ENCODE data around the gene FGFR3.
"Not testable (repeated sequence)": the region's sequence is repeated elsewhere in the genome, so short reads cannot be mapped to it uniquely, and the experiment has no call there.

FGFR3 gene

DNA sequence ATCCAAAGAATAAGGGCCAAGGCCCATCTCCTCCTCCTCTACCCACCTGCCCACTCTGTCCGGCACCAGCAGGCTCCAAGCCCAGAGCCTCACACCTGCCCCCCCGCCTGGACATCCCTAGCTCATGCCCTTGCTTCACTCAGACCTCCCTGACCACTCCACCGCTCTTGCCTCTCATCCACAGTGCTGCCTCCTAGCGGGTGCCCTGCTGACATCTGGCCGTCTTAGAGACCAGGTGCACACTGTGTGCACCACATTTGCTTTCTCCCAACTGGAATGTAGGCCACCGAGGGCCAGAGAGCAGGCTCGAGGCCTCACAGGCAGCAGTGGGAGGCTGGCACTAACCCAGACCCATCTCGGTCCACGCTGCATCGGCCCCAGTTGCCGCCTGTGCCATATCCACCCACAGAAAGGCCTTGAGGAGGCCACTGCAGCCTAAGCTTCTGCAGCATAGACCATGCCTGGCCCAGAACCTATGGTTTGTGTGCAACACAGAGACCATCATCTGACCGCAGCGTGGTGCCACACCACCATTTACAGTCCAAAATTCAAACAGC is 49.3 kb downstream of the FGFR3 start:
- no peak for DNase-seq (ENCODE audit: low read depth in 3 of 3)

- DNase-seq (ENCODE audit: low read depth in 3 of 3): no peak
Observed at GRCh38 chr4:1842993-1843448, 49.9 kb downstream of the FGFR3 start.

DNA sequence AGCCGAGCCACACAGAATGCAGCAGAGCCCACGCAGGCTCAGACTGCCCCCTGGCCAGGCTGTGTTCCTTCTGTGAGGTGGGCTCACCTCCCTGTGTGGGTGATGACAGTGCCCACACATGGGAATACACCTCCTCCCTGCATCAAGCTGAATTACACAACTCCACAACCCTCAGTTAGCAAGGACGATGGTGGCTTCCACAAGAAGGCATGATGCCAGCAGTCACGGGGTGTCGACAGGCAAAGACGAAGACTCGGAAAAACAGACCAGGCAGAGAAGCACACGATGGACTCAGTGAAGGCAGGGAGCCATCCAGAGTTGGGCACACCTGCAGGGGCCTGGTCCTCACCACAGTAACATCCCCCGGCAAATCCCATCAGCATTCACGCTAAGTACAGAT is 50.8 kb downstream of the FGFR3 start:
- DNase-seq (ENCODE audit: low read depth in 3 of 3): no peak

GRCh38 chr4:1844618-1845017 is 51.5 kb downstream of the FGFR3 start:
- not testable (repeated sequence) for DNase-seq (ENCODE audit: low read depth in 3 of 3)

DNA sequence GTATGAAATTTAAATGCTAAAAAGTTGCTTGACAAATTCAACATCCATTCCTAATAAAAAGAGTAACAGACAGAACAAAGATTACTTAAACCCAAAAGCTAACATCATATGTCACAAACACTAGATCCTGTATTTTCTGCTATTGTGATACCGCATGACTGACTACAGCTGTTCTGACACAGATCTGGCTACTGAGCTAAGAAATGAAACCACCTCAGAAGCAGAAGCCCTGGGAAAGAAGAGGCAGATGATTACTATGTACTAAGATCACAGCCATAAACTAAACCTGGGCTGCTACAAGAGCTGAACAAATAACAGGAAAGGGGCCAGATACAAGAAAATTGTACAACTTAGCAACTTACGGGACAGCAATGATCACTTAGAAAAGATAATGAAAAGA is 53.5 kb downstream of the FGFR3 start:
- no peak for DNase-seq (ENCODE audit: low read depth in 3 of 3)

GRCh38 chr4:1850276-1850675 is 57.2 kb downstream of the FGFR3 start:
- no peak for DNase-seq (ENCODE audit: low read depth in 3 of 3)

- DNase-seq (ENCODE audit: low read depth in 3 of 3): no peak
Observed at GRCh38 chr4:1851160-1851559, 58.1 kb downstream of the FGFR3 start.

- DNase-seq (ENCODE audit: low read depth in 3 of 3): no peak
Observed at GRCh38 chr4:1851575-1852410, 58.7 kb downstream of the FGFR3 start.

- DNase-seq (ENCODE audit: low read depth in 3 of 3): no peak
Observed at GRCh38 chr4:1852904-1853623, 60.0 kb downstream of the FGFR3 start.

GRCh38 chr4:1854752-1855151 is 61.7 kb downstream of the FGFR3 start:
- DNase-seq (ENCODE audit: low read depth in 3 of 3): no peak

DNA sequence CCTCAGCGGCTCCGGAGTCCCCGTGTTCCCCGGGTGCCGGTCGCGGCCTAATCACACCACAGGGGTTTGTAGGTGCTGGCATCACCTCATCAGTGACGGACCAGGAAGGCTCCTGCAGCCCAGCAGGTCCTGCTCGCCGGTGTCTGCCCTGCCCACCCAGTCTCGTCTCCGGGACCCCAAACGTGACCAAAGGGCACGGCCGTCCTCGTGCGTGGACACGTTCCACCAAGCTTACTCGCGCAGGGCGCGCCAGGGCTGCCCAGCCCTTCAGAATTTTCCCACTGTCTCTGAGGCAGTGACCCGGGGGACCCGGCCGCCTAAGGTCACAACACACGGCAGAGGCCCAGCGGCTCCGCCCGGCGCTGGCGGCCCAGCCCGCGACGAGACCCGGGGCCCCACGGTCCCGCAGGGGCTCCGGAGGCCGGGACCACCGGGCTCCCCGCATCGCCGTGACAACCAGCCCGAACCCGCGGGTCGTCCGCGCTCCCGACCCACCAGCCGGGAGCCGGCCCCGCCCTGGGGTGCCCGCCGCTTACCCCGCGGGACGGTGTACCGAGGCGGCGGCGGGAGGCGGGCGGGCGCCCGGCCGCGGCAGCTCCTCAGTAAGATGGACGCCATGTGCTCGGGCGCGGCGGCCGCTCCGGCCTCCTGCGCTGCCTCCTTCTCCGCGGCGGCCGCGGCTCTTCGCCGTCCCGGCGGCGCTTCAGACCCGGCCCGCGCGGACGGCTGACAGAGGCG is 62.4 kb downstream of the FGFR3 start:
- no peak for DNase-seq (ENCODE audit: low read depth in 3 of 3)

DNA sequence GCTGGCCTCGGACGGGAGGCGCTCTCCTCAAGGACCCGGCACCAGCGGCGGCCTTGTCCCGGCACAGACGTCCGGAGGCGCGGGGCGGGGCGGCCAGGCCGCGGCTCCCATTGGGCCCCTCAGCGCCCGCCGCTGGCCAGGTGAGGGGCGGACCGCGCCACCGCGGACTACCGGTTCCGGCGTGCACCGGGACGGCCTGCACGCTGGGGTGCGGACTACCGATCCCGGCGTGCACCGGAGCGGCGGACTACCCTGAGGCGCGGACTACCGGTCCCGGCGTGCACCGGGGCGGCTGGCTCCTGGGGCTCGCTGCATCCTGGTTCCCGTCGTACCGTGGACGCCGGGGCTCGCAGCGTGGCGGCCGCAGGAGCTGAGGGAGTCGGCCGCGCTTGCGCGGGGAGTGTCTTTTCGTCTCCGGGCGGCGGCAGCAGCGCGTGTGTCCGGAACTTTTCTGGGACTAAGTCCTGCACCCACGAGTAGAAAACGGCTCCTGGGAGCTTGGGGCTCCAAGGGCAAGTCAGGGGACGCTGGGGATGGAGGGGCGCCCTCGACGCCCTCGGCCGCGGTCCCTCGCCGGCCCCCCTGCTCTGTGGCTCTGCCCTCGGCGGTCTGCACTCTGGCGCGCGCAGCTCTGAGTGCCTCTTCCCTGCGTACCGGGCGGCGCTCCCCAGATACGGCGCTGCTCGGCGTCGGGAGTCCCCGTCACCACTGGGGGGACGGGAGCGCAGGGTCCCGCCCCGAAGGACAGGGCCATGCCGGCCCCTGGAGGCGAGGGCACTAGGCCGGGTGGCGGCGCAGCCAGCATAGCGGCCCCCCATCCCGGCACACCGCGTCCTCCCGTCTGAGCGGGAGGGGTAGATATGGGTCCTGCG is 63.2 kb downstream of the FGFR3 start, which contains the start of gene LETM1:
Gene LETM1, minus strand, starts transcription at position 86 of the 872 bp plus-strand sequence. CDS start 206 bp downstream, outside the sequence.
- DNase-seq (ENCODE audit: low read depth in 3 of 3): peak; percentile 85 to 88 (median 87)

DNA sequence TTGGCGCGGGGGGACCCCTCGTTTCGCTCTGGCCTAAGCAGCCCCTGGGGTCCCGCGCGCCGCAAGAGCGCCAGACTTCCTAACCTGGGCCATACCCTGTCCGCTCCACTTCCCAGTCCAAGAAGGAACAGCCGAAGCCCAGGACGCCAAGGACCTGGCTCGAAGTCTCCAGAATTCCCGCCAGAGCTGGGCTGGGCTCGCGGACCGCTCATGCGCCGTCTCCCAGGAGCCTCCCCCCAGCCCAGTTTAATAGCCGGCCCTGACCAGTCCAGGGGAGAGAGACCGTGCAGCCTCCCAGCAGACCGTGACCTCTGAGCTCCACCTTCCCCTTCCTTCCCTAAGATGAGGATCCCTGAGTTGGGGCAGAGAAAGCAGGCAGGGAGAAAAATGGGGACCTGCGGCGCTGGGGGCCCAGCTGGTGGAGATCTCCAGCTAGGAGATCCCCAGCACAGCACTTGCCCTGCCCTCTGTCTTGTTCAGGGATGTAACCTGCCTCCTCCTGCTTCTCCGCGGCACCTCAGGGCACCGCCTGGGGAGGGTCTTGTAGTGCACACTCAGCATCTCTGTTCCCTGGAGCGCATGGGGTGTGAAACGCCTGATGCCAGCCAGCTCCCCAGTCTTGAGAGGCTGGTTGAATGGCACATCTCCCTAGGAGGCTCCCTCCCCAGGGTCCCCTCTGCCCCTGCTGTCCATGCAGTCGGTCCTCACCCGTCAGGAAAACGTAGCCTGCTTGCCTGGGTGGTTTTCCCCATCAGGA is 64.0 kb downstream of the FGFR3 start:
- DNase-seq (ENCODE audit: low read depth in 3 of 3): no peak

DNA sequence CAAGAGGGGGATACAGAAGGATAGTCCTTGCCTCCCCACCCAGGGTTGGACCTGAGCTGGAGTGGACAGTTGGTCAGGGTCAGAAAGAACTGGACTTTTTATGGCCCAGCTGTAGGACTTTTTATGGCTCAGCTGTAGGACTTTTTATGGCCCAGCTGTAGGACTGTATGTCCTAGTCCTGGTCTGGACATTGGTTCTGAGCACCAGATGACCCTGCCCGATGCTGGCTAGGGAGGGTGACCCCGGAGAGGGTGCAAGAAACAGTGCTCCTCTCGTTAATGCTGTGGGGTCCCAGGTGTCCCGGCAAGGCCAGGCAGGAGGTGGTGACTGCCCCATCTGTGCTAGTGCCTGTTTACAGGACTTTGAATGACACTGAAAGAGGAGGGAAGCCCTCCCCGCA is 64.8 kb downstream of the FGFR3 start:
- DNase-seq (ENCODE audit: low read depth in 3 of 3): no peak
